K562 (cell line): ENCODE measurements around the gene JADE3. TPM values are rescaled to one million over a fixed set of nuclear protein-coding genes. Genes with fewer than 3 reads are reported as not detected.

Experiments
- ATAC-seq: fragments of 200-7000 bp; cut with Tn5 transposase; 3 replicates; pipeline ENCODE4 v1.9.1; 2020; ENCODE audit warnings: moderate library complexity
- BruUV-seq: library from RNA; stranded (reverse); fragments of 400-500 nt; replicated peaks from 2 replicates; lab custom pipeline; 2021; lab: Mats Ljungman, UMichigan
- CTCF ChIA-PET: fragments of 300-600 bp; formaldehyde crosslinking; extraction: SDS; loops from one replicate; lab custom pipeline; 2021; ENCODE audit warnings: low intra/inter-chr PET ratio; lab: Yijun Ruan, JAX
- POLR2A ChIA-PET: fragments of 300-600, 350-650 bp; sonication (Branson Sonifier 250); formaldehyde crosslinking; extraction: SDS; loops from one replicate; lab custom pipeline; 2021; ENCODE audit warnings: antibody characterized with exemption, inconsistent platforms; lab: Yijun Ruan, JAX
- DNase-seq, 4 experiments: peaks; one replicate each; pipeline versions ENCODE4 v3.0.0 to v3.0.0-alpha.2; 2011 to 2018; ENCODE audit warnings: low spot score in 3 of 4, mixed read lengths in 3 of 4; ENCODE audit errors: extremely low read depth in 1 of 4
- FAIRE-seq: peaks from 2 replicates; lab custom pipeline; 2011; peaks lifted over from hg19 to GRCh38; lab: Jason Lieb, UNC
- H2AFZ ChIP-seq: 2 replicates; pipeline ENCODE4 v1.6.0; 2011; ENCODE audit warnings: low read depth, low read length, control low read depth, inconsistent platforms
- H3K27ac ChIP-seq: fragments of 200-600 bp; 3 replicates; pipeline ENCODE4 v1.8.0; 2011; ENCODE audit warnings: low read depth, mild to moderate bottlenecking, control low read depth, inconsistent platforms, low read length, moderate library complexity, mixed read lengths; ENCODE audit errors: extremely low read depth
- H3K27me3 ChIP-seq, 2 experiments: fragments of 300-600 bp in 1 of 2; 2 replicates in 1 of 2; 3 replicates in 1 of 2; pipeline versions ENCODE4 v1.6.0 to v1.8.0; 2011; ENCODE audit warnings: inconsistent platforms in 2 of 2, low read length in 2 of 2, mild to moderate bottlenecking in 1 of 2, mixed read lengths in 1 of 2, moderate library complexity in 1 of 2; ENCODE audit not compliant: control insufficient read depth in 2 of 2, insufficient read depth in 2 of 2
- H3K36me3 ChIP-seq: fragments of 300-600 bp; 3 replicates; pipeline ENCODE4 v1.8.0; 2011; ENCODE audit warnings: mild to moderate bottlenecking, low read length, inconsistent platforms; ENCODE audit not compliant: control insufficient read depth, insufficient read depth
- H3K4me1 ChIP-seq, 2 experiments: fragments of 200-600 bp in 1 of 2; replicated peaks in 1 of 2; 2 replicates in 1 of 2; 3 replicates in 1 of 2; pipeline versions ENCODE4 v1.5.1 to v1.8.0; 2011; ENCODE audit warnings: inconsistent platforms in 2 of 2, low read length in 2 of 2, mild to moderate bottlenecking in 1 of 2, mixed read lengths in 1 of 2, moderate library complexity in 1 of 2; ENCODE audit not compliant: control insufficient read depth in 2 of 2, insufficient read depth in 2 of 2
- H3K4me2 ChIP-seq: 2 replicates; pipeline ENCODE4 v1.6.1; 2011; ENCODE audit warnings: low read length, control low read depth, inconsistent platforms, mixed read lengths; ENCODE audit not compliant: insufficient read depth
- H3K4me3 ChIP-seq: fragments of 200-600 bp; sonication (generic), shearing (Covaris generic); 2 replicates; pipeline ENCODE4 v1.5.1; 2016; ENCODE audit warnings: control low read depth, inconsistent platforms
- H3K79me2 ChIP-seq: fragments of 200-600 bp; 3 replicates; pipeline ENCODE4 v1.8.0; 2011; ENCODE audit warnings: low read length, inconsistent platforms; ENCODE audit not compliant: control insufficient read depth, insufficient read depth
- H3K9ac ChIP-seq, 2 experiments: 2 replicates each; pipeline versions ENCODE4 v1.6.0 to v1.6.1; 2011; ENCODE audit warnings: low read depth in 2 of 2, low read length in 2 of 2, control low read depth in 1 of 2, inconsistent platforms in 1 of 2, mild to moderate bottlenecking in 1 of 2, mixed read lengths in 1 of 2; ENCODE audit not compliant: insufficient read depth in 1 of 2
- H3K9me1 ChIP-seq: one replicate; pipeline ENCODE4 v1.6.0; 2011; ENCODE audit warnings: inconsistent platforms, mild to moderate bottlenecking, low read length, moderate library complexity; ENCODE audit not compliant: control insufficient read depth, insufficient read depth
- H3K9me3 ChIP-seq: replicated peaks from 2 replicates; pipeline ENCODE4 v1.5.1; 2011; ENCODE audit warnings: low read depth, low read length, inconsistent platforms; ENCODE audit not compliant: control insufficient read depth, insufficient read depth
- H4K20me1 ChIP-seq: replicated peaks from 2 replicates; pipeline ENCODE4 v1.6.1; 2011; ENCODE audit warnings: low read length, inconsistent platforms, mixed read lengths; ENCODE audit not compliant: control insufficient read depth, insufficient read depth
- HNRNPH1 ChIP-seq: fragments of 200-400 bp; formaldehyde crosslinking; optimal IDR thresholded peaks from 2 replicates; pipeline ENCODE3; 2017; ENCODE audit warnings: low read depth, mild to moderate bottlenecking, low read length, moderate library complexity
- HSF4 ChIP-seq: fragments of 250-450 bp; sonication (Bioruptor Pico); IDR thresholded peaks from 2 replicates; pipeline ENCODE4 v2.1.2; 2022; ENCODE audit warnings: mild to moderate bottlenecking, moderate library complexity, borderline replicate concordance
- NR2C1 ChIP-seq, 2 experiments: fragments of 450-650 bp; IDR thresholded peaks; 2 replicates each; pipeline ENCODE4 v1.6.1; 2017; ENCODE audit warnings: mild to moderate bottlenecking in 2 of 2, antibody characterized with exemption in 1 of 2, inconsistent platforms in 1 of 2, missing compliant biosample characterization in 1 of 2, missing genetic modification characterization in 1 of 2
- OTX1 ChIP-seq: fragments of 450-650 bp; formaldehyde crosslinking; IDR thresholded peaks from 2 replicates; pipeline ENCODE4 v1.4.0; 2022; ENCODE audit warnings: mild to moderate bottlenecking
- SMC3 ChIP-seq: conservative IDR thresholded peaks from 2 replicates; pipeline ENCODE4 v1.6.1; 2011; ENCODE audit warnings: low read depth, low read length, improper control_type of control experiment; ENCODE audit not compliant: insufficient read depth
- TEAD4 ChIP-seq, 2 experiments: sonication (generic) in 1 of 2; formaldehyde crosslinking in 1 of 2; IDR thresholded peaks; 2 replicates each; pipeline versions ENCODE4 v1.6.1 to v1.8.0; 2012 to 2022; ENCODE audit warnings: borderline replicate concordance in 1 of 2, inconsistent platforms in 1 of 2, low read length in 1 of 2, mild to moderate bottlenecking in 1 of 2, missing genetic modification reagents in 1 of 2
- ZBTB7A ChIP-seq: IDR thresholded peaks from 2 replicates; pipeline ENCODE4 v1.6.1; 2011; ENCODE audit warnings: low read depth, mild to moderate bottlenecking, low read length, moderate library complexity, borderline replicate concordance; ENCODE audit not compliant: control insufficient read depth
- ZNF384 ChIP-seq: IDR thresholded peaks from 2 replicates; pipeline ENCODE4 v1.6.1; 2012; ENCODE audit warnings: low read depth, low read length, improper control_type of control experiment
- ZNF766 ChIP-seq: fragments of 200-800 bp; sonication (Bioruptor generic); conservative IDR thresholded peaks from 2 replicates; pipeline ENCODE4 v1.6.1; 2016; ENCODE audit warnings: missing genetic modification characterization, missing compliant biosample characterization
- WGBS: fragments of 100-300 bp; shearing (Covaris generic); methylation state at CpG from one replicate; pipeline ENCODE4 v1.1.6; 2016; ENCODE audit warnings: low coverage, mixed read lengths; ENCODE audit not compliant: insufficient coverage; ENCODE audit errors: missing lambda C conversion rate; 5-methylcytosine and 5-hydroxymethylcytosine counted together
- in situ Hi-C: fragments of 300-500 bp; cut with MboI; formaldehyde crosslinking; loops from 4 replicates; pipeline ENCODE4 v1.15.0; 2018; ENCODE audit warnings: inconsistent platforms, mixed read lengths
- intact Hi-C: fragments of 100-400 bp; cut with micrococcal nuclease; formaldehyde crosslinking; loops from 2 replicates; pipeline ENCODE4 v1.14.2; 2022
- polyA plus RNA-seq, 8 experiments: library from polyadenylated mRNA; depleted of rRNA in 4 of 8; stranded (reverse) in 5 of 8; unstranded in 3 of 8; fragments of >200 nt; fragmentation: Nextera tagmentation in 2 of 8; fragmentation: Illumina TruSeq in 1 of 8; extraction: Ambion mirVana in 2 of 8; extraction: Trizol in 1 of 8; gene quantifications; 2 replicates each; pipeline versions ENCODE4 v1.2.1 to v1.2.3, GENCODE V29; 2011 to 2014; ENCODE audit warnings: inconsistent platforms in 1 of 8, missing spikeins in 1 of 8
- total RNA-seq, 7 experiments: library from RNA; depleted of rRNA in 6 of 7; stranded (reverse); fragments of >200 nt in 6 of 7; fragmentation: Illumina TruSeq in 2 of 7; extraction: Trizol in 2 of 7; gene quantifications; 2 replicates each; pipeline versions ENCODE4 v1.2.1 to v1.2.3, GENCODE V29; 2011 to 2021; ENCODE audit warnings: low replicate concordance in 1 of 7

Gene JADE3
- total and polyA plus RNA-seq, 9 of the 15 experiments (the other 6 are each of a cell fraction or from before 2014, with no cell fraction given) = 2.6 to 10.0 (median 7.0) TPM

GRCh38 chrX:46873746-46874145, 38.5 kb upstream of the JADE3 start:
- no peak overlapping the region for H3K9ac ChIP-seq
- no peak overlapping the region for H3K4me3 ChIP-seq
- WGBS = 40% methylated on average over 1 of the region's 2 CpGs
- no peaks in the 10 kb centered on the region for H4K20me1 ChIP-seq
- TF ChIP-seq ZNF766 (CRISPR knock-in tag) (no peak), HSF4 (CRISPR knock-in tag) (no peak), ZBTB7A (no peak), TEAD4 (IDR thresholded peaks at IDR 0.05; ENCODE audit: low read length) (no peak), TEAD4 (CRISPR knock-in tag; IDR thresholded peaks at IDR 0.05; ENCODE audit: borderline replicate concordance) (no peak), SMC3 (no peak), ZNF384 (no peak), OTX1 (CRISPR knock-in tag) (no peak), NR2C1 (IDR thresholded peaks at IDR 0.05) (no peak), NR2C1 (tag; IDR thresholded peaks at IDR 0.05) (no peak), HNRNPH1 (no peak)
- H2AFZ ChIP-seq = no peak overlapping the region
- no peak overlapping the region for H3K4me2 ChIP-seq
- no peaks in the 10 kb centered on the region for H3K27me3 ChIP-seq
- FAIRE-seq (no peak), DNase-seq (no peak), ATAC-seq (no peak)
- no peaks in the 10 kb centered on the region for H3K79me2 ChIP-seq
- H3K36me3 ChIP-seq = no peaks in the 10 kb centered on the region
- no peak overlapping the region for H3K27ac ChIP-seq
- no peaks in the 10 kb centered on the region for H3K4me1 ChIP-seq
- H3K9me3 ChIP-seq = no peaks in the 10 kb centered on the region
- intact Hi-C loops (no loop called here), in situ Hi-C loops (no loop called here)
- CTCF ChIA-PET = no interaction called here
- no TSS peak for BruUV-seq
- no peaks in the 10 kb centered on the region for H3K9me1 ChIP-seq
- POLR2A ChIA-PET = no interaction called here
